CD8-positive, alpha-beta memory T cell (primary cell): ENCODE data around the gene TESK1. TPM values are rescaled to one million over a fixed set of nuclear protein-coding genes. Genes with fewer than 3 reads are reported as not detected.

Source experiments
- CTCF ChIA-PET: fragments of 350-600 bp; sonication (Branson Sonifier 250); formaldehyde crosslinking; loops from one replicate; lab custom pipeline; 2021; ENCODE audit warnings: antibody characterized with exemption; lab: Charles Lee
- POLR2A ChIA-PET: fragments of 350-600 bp; sonication (Branson Sonifier 250); formaldehyde crosslinking; loops from one replicate; lab custom pipeline; 2021; ENCODE audit warnings: antibody characterized with exemption; lab: Charles Lee
- DNase-seq, 5 donors: peaks; one replicate each; pipeline versions ENCODE4 v3.0.0 to v3.0.0-alpha.2; 2020 to 2022; ENCODE audit warnings: mixed read lengths in 1 of 5
- H3K27ac ChIP-seq: one replicate; pipeline ENCODE4 v1.7.0; 2013; ENCODE audit warnings: low read depth, mild to moderate bottlenecking, low read length, moderate library complexity
- H3K27me3 ChIP-seq: 2 replicates; pipeline ENCODE4 v1.7.0; 2013; ENCODE audit warnings: low read length, mild to moderate bottlenecking; ENCODE audit not compliant: insufficient read depth, poor library complexity, severe bottlenecking
- H3K36me3 ChIP-seq: 2 replicates; pipeline ENCODE4 v1.7.0; 2013; ENCODE audit warnings: mild to moderate bottlenecking, low read length, moderate library complexity; ENCODE audit not compliant: insufficient read depth
- H3K4me1 ChIP-seq: 2 replicates; pipeline ENCODE4 v1.7.0; 2013; ENCODE audit warnings: mild to moderate bottlenecking, low read length, moderate library complexity; ENCODE audit not compliant: insufficient read depth
- H3K4me3 ChIP-seq: 2 replicates; pipeline ENCODE4 v1.7.0; 2013; ENCODE audit warnings: mild to moderate bottlenecking, low read length
- H3K9me3 ChIP-seq: 2 replicates; pipeline ENCODE4 v1.7.0; 2013; ENCODE audit warnings: mild to moderate bottlenecking, low read length
- H3K27ac Mint-ChIP-seq, 8 donors: one replicate each; pipeline ENCODE4 v1.8.0; 2020 to 2021; ENCODE audit warnings: mixed read lengths in 8 of 8, mild to moderate bottlenecking in 6 of 8, inconsistent platforms in 3 of 8, moderate library complexity in 3 of 8
- H3K27me3 Mint-ChIP-seq, 2 donors: one replicate each; pipeline ENCODE4 v1.8.0; 2020 to 2021; ENCODE audit warnings: mixed read lengths in 2 of 2, mild to moderate bottlenecking in 1 of 2, moderate library complexity in 1 of 2
- H3K36me3 Mint-ChIP-seq, 3 donors: one replicate each; pipeline ENCODE4 v1.8.0; 2020 to 2021; ENCODE audit warnings: mixed read lengths in 3 of 3, inconsistent platforms in 1 of 3, mild to moderate bottlenecking in 1 of 3
- H3K4me1 Mint-ChIP-seq, 3 donors: one replicate each; pipeline ENCODE4 v1.8.0; 2020 to 2021; ENCODE audit warnings: mixed read lengths in 3 of 3, inconsistent platforms in 1 of 3, mild to moderate bottlenecking in 1 of 3
- H3K4me3 Mint-ChIP-seq, 7 donors: one replicate each; pipeline ENCODE4 v1.8.0; 2020 to 2021; ENCODE audit warnings: mixed read lengths in 7 of 7, mild to moderate bottlenecking in 6 of 7, moderate library complexity in 4 of 7, inconsistent platforms in 2 of 7
- H3K9me3 Mint-ChIP-seq, 5 donors: one replicate each; pipeline ENCODE4 v1.8.0; 2020 to 2022; ENCODE audit warnings: mixed read lengths in 5 of 5, mild to moderate bottlenecking in 3 of 5, moderate library complexity in 2 of 5, inconsistent platforms in 1 of 5
- polyA plus RNA-seq: library from polyadenylated mRNA; unstranded; fragments of 300-500 nt; fragmentation: Illumina TruSeq; gene quantifications from one replicate; pipeline ENCODE4 v1.2.3, GENCODE V29; 2021
- total RNA-seq, 2 experiments: library from RNA; stranded (reverse); gene quantifications; one replicate each; pipeline ENCODE4 v1.2.3, GENCODE V29; 2021

Gene TESK1
- total and polyA plus RNA-seq, 3 experiments from 2014 or later = 15.9 to 46.8 (median 44.2) TPM

GRCh38 chr9:35650341-35651158, 45.5 kb downstream of the TESK1 start, which contains the start of gene SIT1:
Gene SIT1, minus strand, starts transcription at chr9:35650931. Its CDS starts 78 bp downstream, at chr9:35650853.
- peak in 3 of 5 donors; percentile 34 to 59 (median 56) for DNase-seq
- no peaks in the 10 kb centered on the region for H3K27me3 ChIP-seq
- peak within 1 kb of the TSS; percentile 97 for H3K4me3 ChIP-seq
- ChIA-PET POLR2A (interaction anchor here (0.7 to 5.2 kb wide), 4 partner anchors 31 to 81 kb away, joined by 5 to 44 read pairs (median 6); partner anchors contain the start of genes CREB3 and TLN1), CTCF (interaction anchor here (1.2 to 14.3 kb wide), 9 partner anchors 8 to 106 kb away, joined by 3 to 200 read pairs (median 4); partner anchors contain the start of genes CCDC107, CD72, CREB3 and RMRP)
- Mint-ChIP-seq H3K4me1 (peaks cover 55 to 77% (median 56%) of the 10 kb centered on the region in 3 donors), H3K36me3 (peaks cover 0 to 17% (median 0%) of the 10 kb centered on the region in 3 donors), H3K27me3 (no peaks in the 10 kb centered on the region), H3K4me3 (peak within 1 kb of the TSS; percentile 91 to 98 (median 96)), H3K9me3 (no peaks in the 10 kb centered on the region), H3K27ac (peak within 1 kb of the TSS; percentile 58 to 99 (median 94))
- no peaks in the 10 kb centered on the region for H3K9me3 ChIP-seq
- H3K27ac ChIP-seq = peak within 1 kb of the TSS; percentile 70
- H3K36me3 ChIP-seq = no peaks in the 10 kb centered on the region
- peaks cover 55% of the 10 kb centered on the region for H3K4me1 ChIP-seq

DNA sequence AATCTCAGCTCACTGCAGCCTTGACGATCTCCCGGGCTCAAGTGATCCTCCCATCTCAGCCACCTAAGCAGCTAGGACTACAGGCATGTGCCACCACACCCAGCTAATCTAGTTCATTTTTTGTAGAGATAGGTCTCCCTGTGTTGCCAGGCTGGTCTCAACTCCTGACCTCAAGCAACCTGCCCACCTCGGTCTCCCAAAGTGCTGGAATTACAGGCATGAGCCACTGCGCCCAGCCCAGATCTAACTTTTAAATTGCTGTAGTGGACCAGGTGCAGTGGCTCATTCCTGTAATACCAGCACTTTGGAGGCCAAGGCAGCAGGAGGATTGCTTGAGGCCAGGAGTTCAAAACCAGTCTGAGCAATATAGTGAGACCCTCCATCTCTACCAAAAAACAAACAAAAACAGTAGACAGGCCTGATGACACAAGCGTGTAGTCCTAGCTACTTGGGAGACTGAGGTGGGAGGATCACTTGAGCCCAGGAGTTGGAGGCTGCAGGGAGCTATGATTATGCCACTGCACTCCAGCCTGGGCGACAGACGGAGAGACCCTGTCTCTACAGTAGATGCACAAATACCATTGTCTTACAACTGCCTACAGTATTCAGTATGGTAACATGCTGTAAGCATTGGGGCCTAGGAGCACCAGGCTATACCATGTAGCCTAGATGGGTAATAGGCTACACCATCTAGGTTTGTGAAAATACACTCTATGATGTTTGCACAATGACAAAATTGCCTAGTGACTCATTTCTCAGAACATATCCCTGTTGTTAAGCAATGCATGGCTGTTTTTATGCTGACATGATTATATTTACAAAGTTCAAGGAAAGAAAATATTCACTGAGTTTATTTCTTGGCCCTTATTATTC, 47.1 kb downstream of the TESK1 start:
- CTCF ChIA-PET = interaction anchor here (1.0 to 14.3 kb wide), 3 partner anchors 38 to 48 kb away, joined by 3 to 200 read pairs (median 23); partner anchors contain the start of gene CD72
- Mint-ChIP-seq H3K4me1 (peaks cover 57 to 78% (median 60%) of the 10 kb centered on the region in 3 donors), H3K27me3 (no peaks in the 10 kb centered on the region), H3K4me3 (peak overlapping the region; percentile 61 to 98 (median 91)), H3K27ac (peak overlapping the region; percentile 58 to 99 (median 90)), H3K36me3 (peaks cover 0 to 11% (median 0%) of the 10 kb centered on the region in 3 donors), H3K9me3 (no peaks in the 10 kb centered on the region)
- POLR2A ChIA-PET = no interaction called here
- no peaks in the 10 kb centered on the region for H3K9me3 ChIP-seq
- H3K4me1 ChIP-seq = peaks cover 56% of the 10 kb centered on the region
- H3K27ac ChIP-seq = no peak overlapping the region
- H3K4me3 ChIP-seq = no peak overlapping the region
- no peaks in the 10 kb centered on the region for H3K27me3 ChIP-seq
- DNase-seq = no peak
- no peaks in the 10 kb centered on the region for H3K36me3 ChIP-seq

GRCh38 chr9:35652829-35653209, 47.8 kb downstream of the TESK1 start:
- CTCF ChIA-PET = no interaction called here
- peaks cover 53% of the 10 kb centered on the region for H3K4me1 ChIP-seq

GRCh38 chr9:35653611-35654010, 48.5 kb downstream of the TESK1 start:
- no peaks in the 10 kb centered on the region for H3K36me3 ChIP-seq
- POLR2A ChIA-PET = no interaction called here
- Mint-ChIP-seq H3K27ac (peak overlapping the region in 7 of 8 donors; percentile 70 to 100 (median 86)), H3K9me3 (peaks cover 0 to 6% (median 4%) of the 10 kb centered on the region in 5 donors), H3K27me3 (peaks cover 4 to 9% of the 10 kb centered on the region in 2 donors), H3K4me1 (peaks cover 51 to 73% (median 56%) of the 10 kb centered on the region in 3 donors), H3K4me3 (peak overlapping the region in 1 of 7 donors; percentile 41), H3K36me3 (peaks cover 0 to 15% (median 2%) of the 10 kb centered on the region in 3 donors)
- peaks cover 45% of the 10 kb centered on the region for H3K4me1 ChIP-seq
- no peak overlapping the region for H3K27ac ChIP-seq
- no peaks in the 10 kb centered on the region for H3K27me3 ChIP-seq
- DNase-seq = no peak
- H3K9me3 ChIP-seq = no peaks in the 10 kb centered on the region
- no peak overlapping the region for H3K4me3 ChIP-seq
- CTCF ChIA-PET = interaction anchor here (6.5 to 10.0 kb wide), 2 partner anchors 7 to 43 kb away, joined by 72 to 162 read pairs; partner anchors contain the start of gene SIT1

More at GRCh38 chr9:35652829-35653209, 47.8 kb downstream of the TESK1 start:
- Histone ChIP-seq H3K27ac (no peak overlapping the region), H3K27me3 (no peaks in the 10 kb centered on the region), H3K36me3 (no peaks in the 10 kb centered on the region), H3K4me3 (no peak overlapping the region), H3K9me3 (no peaks in the 10 kb centered on the region)
- Mint-ChIP-seq H3K27ac (peak overlapping the region in 6 of 8 donors; percentile 23 to 93 (median 60)), H3K4me3 (no peak overlapping the region), H3K9me3 (peaks cover 0 to 3% (median 2%) of the 10 kb centered on the region in 5 donors), H3K27me3 (peaks cover 2 to 3% of the 10 kb centered on the region in 2 donors), H3K36me3 (peaks cover 0 to 13% (median under 1%) of the 10 kb centered on the region in 3 donors), H3K4me1 (peaks cover 57 to 78% (median 60%) of the 10 kb centered on the region in 3 donors)
- DNase-seq = no peak
- POLR2A ChIA-PET = no interaction called here

- H3K27me3 Mint-ChIP-seq = peaks cover 4 to 9% of the 10 kb centered on the region in 2 donors
- Histone ChIP-seq H3K4me1 (peaks cover 59% of the 10 kb centered on the region), H3K27me3 (no peaks in the 10 kb centered on the region), H3K9me3 (no peaks in the 10 kb centered on the region), H3K36me3 (peaks cover 10% of the 10 kb centered on the region), H3K27ac (no peak overlapping the region), H3K4me3 (no peak overlapping the region)
- H3K4me3 Mint-ChIP-seq = peak overlapping the region; percentile 38 to 97 (median 92)
- ChIA-PET CTCF (interaction anchor here (0.9 to 10.0 kb wide), 13 partner anchors 10 to 226 kb away, joined by 3 to 162 read pairs (median 12); partner anchors contain the start of genes ARHGEF39, CD72, CREB3 and HINT2), POLR2A (interaction anchor here (0.6 to 5.1 kb wide), 6 partner anchors 10 to 103 kb away, joined by 4 to 53 read pairs (median 6); partner anchors contain the start of genes CREB3 and TLN1)
- H3K9me3 Mint-ChIP-seq = peaks cover 0 to 6% (median 4%) of the 10 kb centered on the region in 5 donors
- peak overlapping the region; percentile 97 to 100 (median 99) for H3K27ac Mint-ChIP-seq
- peaks cover 8 to 26% (median 9%) of the 10 kb centered on the region in 3 donors for H3K36me3 Mint-ChIP-seq
- DNase-seq = peak in 2 of 5 donors; percentile 18 to 22
- peaks cover 57 to 75% (median 67%) of the 10 kb centered on the region in 3 donors for H3K4me1 Mint-ChIP-seq
These were observed 51.3 kb downstream of the TESK1 start for GRCh38 chr9:35656348-35656747.

- CTCF ChIA-PET = interaction anchor here (0.9 to 10.0 kb wide), 18 partner anchors 9 to 225 kb away, joined by 3 to 162 read pairs (median 12); partner anchors contain the start of genes ARHGEF39, CD72, CREB3 and GBA2
- POLR2A ChIA-PET = interaction anchor here (0.6 to 5.1 kb wide), 7 partner anchors 10 to 102 kb away, joined by 3 to 53 read pairs (median 8); partner anchors contain the start of genes CREB3 and TLN1
These were observed 51.9 kb downstream of the TESK1 start for GRCh38 chr9:35656831-35657545.

More at GRCh38 chr9:35656831-35657545, 51.9 kb downstream of the TESK1 start:
- peaks cover 0 to 6% (median 4%) of the 10 kb centered on the region in 5 donors for H3K9me3 Mint-ChIP-seq
- Histone ChIP-seq H3K4me3 (peak overlapping the region; percentile 90), H3K27me3 (no peaks in the 10 kb centered on the region), H3K4me1 (peaks cover 59% of the 10 kb centered on the region), H3K36me3 (peaks cover 10% of the 10 kb centered on the region), H3K9me3 (no peaks in the 10 kb centered on the region), H3K27ac (peak overlapping the region; percentile 99)
- H3K36me3 Mint-ChIP-seq = peaks cover 11 to 29% (median 13%) of the 10 kb centered on the region in 3 donors
- peak overlapping the region; percentile 84 to 97 (median 92) for H3K4me3 Mint-ChIP-seq
- H3K27me3 Mint-ChIP-seq = peaks cover 4 to 9% of the 10 kb centered on the region in 2 donors
- H3K27ac Mint-ChIP-seq = peak overlapping the region; percentile 97 to 100 (median 99)
- H3K4me1 Mint-ChIP-seq = peaks cover 56 to 75% (median 67%) of the 10 kb centered on the region in 3 donors
- DNase-seq = no peak
